GM21381 (cell line): ENCODE results near the gene WDR7.
A peak's percentile ranks its signal among the peaks of the same experiment; 100 is the strongest.

Source experiments
- ATAC-seq: cut with Tn5 transposase; IDR thresholded peaks from one replicate; pipeline ENCODE4 v1.9.1; 2021; ENCODE audit warnings: mild to moderate bottlenecking, moderate library complexity; ENCODE audit not compliant: unreplicated experiment

Gene WDR7

GRCh38 chr18:56873441-56874140 is 222.4 kb downstream of the WDR7 start:
- no peak for ATAC-seq

DNA sequence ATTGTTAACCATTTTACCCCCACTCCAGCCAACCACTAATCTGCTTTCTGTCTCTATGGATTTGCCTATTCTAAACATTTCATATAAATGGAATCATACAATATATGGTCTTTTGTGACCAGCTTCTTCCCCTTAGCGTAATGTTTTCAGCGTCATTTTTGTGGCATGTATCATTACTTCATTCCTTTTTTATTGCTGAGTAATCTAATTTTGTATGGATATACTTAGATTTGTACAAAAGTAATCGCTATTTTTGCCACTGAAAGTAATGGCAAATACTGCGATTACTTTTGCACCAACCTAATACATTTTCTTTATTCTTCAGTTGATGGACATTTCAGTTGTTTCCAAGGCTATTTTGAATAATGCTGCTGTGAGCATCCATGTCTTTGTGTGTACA is 227.6 kb downstream of the WDR7 start:
- ATAC-seq, result no peak

GRCh38 chr18:56884511-56884910 is 233.4 kb downstream of the WDR7 start:
- no peak for ATAC-seq

- ATAC-seq, result no peak
Observed at GRCh38 chr18:56888978-56889377, 237.8 kb downstream of the WDR7 start.

- no peak for ATAC-seq
Observed at GRCh38 chr18:56889621-56890020, 238.5 kb downstream of the WDR7 start.

DNA sequence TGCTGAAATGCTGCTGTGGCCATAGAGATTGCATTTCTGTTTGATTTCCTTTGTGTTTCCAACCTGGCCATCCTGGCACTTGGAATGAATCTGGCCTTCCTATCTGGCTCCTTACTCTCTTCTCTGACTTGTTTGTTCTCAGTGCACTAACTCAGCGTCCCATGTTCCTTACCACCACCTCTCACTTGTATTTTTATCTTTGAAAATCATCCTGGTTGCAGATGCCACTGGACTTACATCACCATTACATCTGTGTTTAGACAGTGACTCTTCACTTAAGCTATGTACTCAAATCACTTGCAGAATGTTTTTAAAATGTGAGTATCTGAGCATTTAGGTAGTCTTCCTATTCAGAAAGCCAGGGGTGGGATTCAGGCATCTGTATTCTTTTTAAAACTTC is 239.5 kb downstream of the WDR7 start:
- ATAC-seq, result no peak

DNA sequence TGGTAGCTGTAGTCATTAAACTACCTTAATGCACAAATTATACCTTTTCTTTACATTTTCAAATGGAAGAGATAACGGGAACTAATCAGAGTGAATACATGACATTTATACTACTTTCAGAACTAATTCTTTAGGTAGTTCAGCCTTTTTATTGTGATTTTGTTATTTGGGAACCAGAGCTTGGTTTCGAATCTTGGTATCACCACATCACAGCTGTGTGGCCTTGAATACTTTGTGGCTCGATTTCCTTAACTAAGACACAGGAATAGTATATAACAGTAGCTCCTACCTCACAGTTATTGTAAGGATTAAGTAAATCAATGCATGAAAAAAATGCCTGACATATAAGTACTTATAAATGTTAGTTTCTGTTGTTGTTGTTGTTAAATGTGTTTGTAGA is 240.0 kb downstream of the WDR7 start:
- no peak for ATAC-seq

DNA sequence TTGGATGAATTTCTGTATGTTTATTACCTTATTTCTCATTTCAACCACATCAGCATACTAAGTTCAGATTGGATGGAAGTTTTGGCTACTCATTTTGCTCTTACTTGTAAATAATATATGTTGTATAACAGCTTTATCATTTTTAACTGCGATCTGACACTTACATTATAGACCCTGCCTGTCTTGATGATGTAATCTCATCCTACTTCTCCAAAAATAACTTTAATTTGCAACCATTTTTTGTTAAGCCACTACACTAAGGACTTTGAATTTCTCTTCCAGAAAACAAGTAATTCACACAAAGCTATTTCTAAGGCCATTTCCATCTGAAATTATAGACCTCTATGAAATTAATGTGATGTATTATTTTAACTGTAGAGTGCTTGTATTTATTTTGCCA is 240.7 kb downstream of the WDR7 start:
- no peak for ATAC-seq

GRCh38 chr18:56897122-56897521 is 246.0 kb downstream of the WDR7 start:
- no peak for ATAC-seq

DNA sequence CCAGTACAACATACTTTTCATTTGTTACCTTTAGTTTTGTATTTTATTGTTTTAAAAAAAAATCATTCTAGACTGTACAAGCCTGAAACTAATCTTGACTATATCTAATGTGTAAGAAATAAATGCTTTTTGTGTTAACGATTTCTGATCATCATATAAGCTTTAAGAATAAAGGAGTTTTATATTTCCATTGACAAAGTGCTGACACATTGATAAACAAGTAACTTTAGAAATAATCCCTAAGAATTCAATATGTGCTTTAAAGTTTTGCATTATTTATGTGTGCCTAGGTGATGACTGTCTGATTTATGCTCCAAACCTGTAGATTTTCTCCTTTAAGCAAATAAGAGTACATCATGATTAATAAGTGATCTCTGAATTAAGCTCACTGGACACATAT is 248.5 kb downstream of the WDR7 start:
- no peak for ATAC-seq

- ATAC-seq, result no peak
Observed at GRCh38 chr18:56900195-56901094, 249.3 kb downstream of the WDR7 start.

- ATAC-seq, result no peak
Observed at GRCh38 chr18:56901919-56902318, 250.8 kb downstream of the WDR7 start.

DNA sequence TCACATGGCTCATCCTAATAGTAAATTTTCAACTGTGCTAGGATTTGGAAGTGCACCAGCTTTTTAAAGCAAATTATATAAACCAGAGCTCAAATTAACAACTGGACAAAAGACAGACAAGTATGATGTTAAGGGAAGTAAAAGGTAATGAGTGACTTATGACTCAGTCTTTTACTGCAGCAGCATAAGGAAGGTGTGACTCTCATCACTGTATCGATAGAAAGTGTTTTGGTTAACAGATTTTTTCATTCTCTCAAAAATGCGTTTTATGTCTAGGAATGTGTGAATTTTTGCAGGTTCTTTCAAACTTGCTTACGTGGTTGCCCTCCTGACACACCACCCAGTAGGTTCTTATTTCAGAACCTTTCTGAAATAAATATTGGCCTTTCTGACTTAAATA is 251.5 kb downstream of the WDR7 start:
- no peak for ATAC-seq

DNA sequence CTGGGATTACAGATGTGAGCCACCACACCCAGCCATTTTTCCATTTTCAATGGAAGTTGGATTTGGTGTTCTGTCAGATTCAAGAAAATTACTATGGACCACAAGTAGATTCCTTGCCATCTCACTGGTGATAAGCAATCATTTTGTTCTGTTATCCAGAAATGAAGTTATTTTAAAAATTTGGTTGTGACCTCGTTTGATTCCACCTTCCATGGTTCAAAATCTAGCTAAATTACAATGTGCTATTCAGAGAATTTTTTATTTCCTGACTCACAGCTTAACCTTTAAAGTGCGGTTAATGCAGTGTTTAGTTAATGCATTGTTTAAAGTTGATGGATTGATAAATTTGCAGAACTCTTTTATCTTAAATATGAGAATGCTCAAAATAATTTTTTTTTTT is 252.5 kb downstream of the WDR7 start:
- ATAC-seq, result no peak

DNA sequence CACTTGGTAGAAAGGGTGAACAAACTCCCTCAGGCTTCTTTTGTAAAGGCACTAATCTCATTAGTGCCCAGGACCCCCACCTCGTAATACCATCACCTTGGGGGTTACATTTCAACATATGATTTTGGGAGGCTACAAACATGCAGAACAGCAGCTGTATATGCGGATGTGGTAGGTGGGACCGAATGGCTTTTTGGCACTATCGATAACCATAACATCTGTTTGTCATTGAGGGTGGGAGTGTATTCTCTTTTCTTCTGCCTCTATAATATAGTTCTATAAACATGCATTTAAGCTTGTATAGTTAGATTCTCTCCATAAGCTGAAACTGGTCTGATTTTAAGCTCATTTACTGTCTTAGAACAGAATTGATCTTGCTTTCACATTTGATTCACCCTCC is 256.6 kb downstream of the WDR7 start:
- no peak for ATAC-seq

DNA sequence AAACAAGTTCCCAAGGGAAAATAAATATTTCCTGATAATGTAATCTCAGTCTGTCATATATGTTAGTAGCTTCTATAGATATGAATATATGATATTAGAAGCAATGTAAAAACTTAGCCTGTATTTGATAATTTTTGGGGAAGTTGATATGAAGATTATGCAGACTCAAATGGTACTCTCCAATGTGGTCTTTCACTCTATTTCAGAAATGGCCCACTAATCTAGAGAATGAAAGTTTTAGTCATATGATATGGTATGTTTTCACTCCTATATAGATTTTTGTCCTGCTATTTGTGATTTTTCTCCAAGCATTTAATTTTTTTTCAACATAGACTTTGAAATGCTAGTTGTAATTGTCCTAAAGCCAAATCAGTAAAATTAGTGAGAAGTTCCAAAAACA is 259.1 kb downstream of the WDR7 start:
- no peak for ATAC-seq

- ATAC-seq, result no peak
Observed at GRCh38 chr18:56910967-56911366, 259.8 kb downstream of the WDR7 start.

GRCh38 chr18:56913941-56914340 is 262.8 kb downstream of the WDR7 start:
- ATAC-seq, result no peak

- no peak for ATAC-seq
Observed at GRCh38 chr18:56919190-56919589, 268.0 kb downstream of the WDR7 start.

GRCh38 chr18:56921896-56922480 is 270.8 kb downstream of the WDR7 start:
- peak; percentile 84 for ATAC-seq

DNA sequence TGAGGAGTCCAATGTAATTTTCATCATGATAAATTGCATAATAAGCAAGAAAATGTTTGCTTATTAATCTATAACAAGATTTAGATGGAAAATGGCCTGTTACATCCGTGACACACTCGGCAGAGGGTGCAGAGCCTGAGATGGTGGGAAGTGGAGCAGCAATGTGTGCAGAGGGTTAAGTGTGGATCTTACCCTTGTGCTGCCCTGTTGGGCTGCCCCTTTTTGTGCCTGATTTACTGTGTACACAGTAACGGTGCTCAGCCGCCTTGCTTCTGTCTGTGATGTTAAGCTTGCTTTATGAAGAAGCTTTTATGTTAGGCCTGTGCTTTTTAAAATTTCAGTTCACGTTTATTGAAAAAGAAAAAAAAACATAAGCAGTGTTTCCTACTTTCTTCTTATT is 275.6 kb downstream of the WDR7 start:
- ATAC-seq, result no peak

- no peak for ATAC-seq
Observed at GRCh38 chr18:56927786-56928185, 276.6 kb downstream of the WDR7 start.
